ENCODE results near the gene ASPHD2.

The ASPHD2 gene

GRCh38 chr22:26446808-26447515 lies 17.9 kb downstream of the ASPHD2 start:
- no peak for DNase-seq (ENCODE audit: low spot score)

- DNase-seq (ENCODE audit: low spot score), result no peak
Observed at GRCh38 chr22:26447584-26448329, 18.7 kb downstream of the ASPHD2 start.

GRCh38 chr22:26448334-26448733 lies 19.3 kb downstream of the ASPHD2 start:
- DNase-seq (ENCODE audit: low spot score), result no peak

GRCh38 chr22:26448941-26449340 lies 19.9 kb downstream of the ASPHD2 start:
- no peak for DNase-seq (ENCODE audit: low spot score)

- no peak for DNase-seq (ENCODE audit: low spot score)
Observed at GRCh38 chr22:26450453-26451185, 21.6 kb downstream of the ASPHD2 start.

GRCh38 chr22:26452236-26453016 lies 23.4 kb downstream of the ASPHD2 start:
- no peak for DNase-seq (ENCODE audit: low spot score)

GRCh38 chr22:26453216-26453615 lies 24.2 kb downstream of the ASPHD2 start:
- DNase-seq (ENCODE audit: low spot score), result no peak

GRCh38 chr22:26453812-26454500 lies 24.9 kb downstream of the ASPHD2 start:
- DNase-seq (ENCODE audit: low spot score), result no peak

GRCh38 chr22:26457661-26458272 lies 28.7 kb downstream of the ASPHD2 start:
- DNase-seq (ENCODE audit: low spot score), result no peak

- no peak for DNase-seq (ENCODE audit: low spot score)
Observed at GRCh38 chr22:26460202-26460601, 31.1 kb downstream of the ASPHD2 start.

- DNase-seq (ENCODE audit: low spot score), result peak; percentile 51
Observed at GRCh38 chr22:26461188-26461810, 32.2 kb downstream of the ASPHD2 start.

- no peak for DNase-seq (ENCODE audit: low spot score)
Observed at GRCh38 chr22:26462051-26462450, 33.0 kb downstream of the ASPHD2 start.

- DNase-seq (ENCODE audit: low spot score), result no peak
Observed at GRCh38 chr22:26462641-26463040, 33.6 kb downstream of the ASPHD2 start.

- DNase-seq (ENCODE audit: low spot score), result no peak
Observed at GRCh38 chr22:26463101-26463661, 34.1 kb downstream of the ASPHD2 start.

- DNase-seq (ENCODE audit: low spot score), result no peak
Observed at GRCh38 chr22:26463688-26464087, 34.6 kb downstream of the ASPHD2 start.

GRCh38 chr22:26464312-26464711 lies 35.3 kb downstream of the ASPHD2 start:
- no peak for DNase-seq (ENCODE audit: low spot score)

GRCh38 chr22:26466196-26466595 lies 37.1 kb downstream of the ASPHD2 start:
- DNase-seq (ENCODE audit: low spot score), result no peak

- no peak for DNase-seq (ENCODE audit: low spot score)
Observed at GRCh38 chr22:26470807-26471206, 41.7 kb downstream of the ASPHD2 start.

GRCh38 chr22:26471522-26471921 lies 42.5 kb downstream of the ASPHD2 start:
- DNase-seq (ENCODE audit: low spot score), result peak; percentile 92

GRCh38 chr22:26474682-26475081 lies 45.6 kb downstream of the ASPHD2 start:
- peak; percentile 48 for DNase-seq (ENCODE audit: low spot score)

Measured in kidney capillary endothelial cell (primary cell).